GM21447 (cell line): Measurements from ENCODE around the gene ASTN1.
A peak's percentile ranks its signal among the peaks of the same experiment; 100 is the strongest.

Experiments
- ATAC-seq: cut with Tn5 transposase; IDR thresholded peaks from one replicate; pipeline ENCODE4 v1.9.1; 2021; ENCODE audit not compliant: unreplicated experiment

ASTN1 gene

GRCh38 chr1:177164380-177165068 is at the start of gene ASTN1:
ASTN1 (minus strand) TSS chr1:177164712; CDS start chr1:177164676, 36 bp downstream.
- ATAC-seq: no peak

- ATAC-seq: no peak
These were observed 46.7 kb upstream of the ASTN1 start for GRCh38 chr1:177211231-177211630.

GRCh38 chr1:177210071-177210470 is 45.6 kb upstream of the ASTN1 start:
- no peak for ATAC-seq

- ATAC-seq: no peak
These were observed 44.8 kb upstream of the ASTN1 start for GRCh38 chr1:177209357-177209756.

- no peak for ATAC-seq
These were observed 44.4 kb upstream of the ASTN1 start for GRCh38 chr1:177208920-177209319.

GRCh38 chr1:177206831-177207355 is 42.4 kb upstream of the ASTN1 start:
- ATAC-seq: no peak

- ATAC-seq: no peak
These were observed 35.8 kb upstream of the ASTN1 start for GRCh38 chr1:177200290-177200689.

- no peak for ATAC-seq
These were observed 33.7 kb upstream of the ASTN1 start for GRCh38 chr1:177198243-177198642.

- no peak for ATAC-seq
These were observed 25.9 kb upstream of the ASTN1 start for GRCh38 chr1:177190308-177190970.

- no peak for ATAC-seq
These were observed 22.1 kb upstream of the ASTN1 start for GRCh38 chr1:177186639-177187038.

GRCh38 chr1:177185209-177185608 is 20.7 kb upstream of the ASTN1 start:
- ATAC-seq: no peak

- no peak for ATAC-seq
These were observed 19.3 kb upstream of the ASTN1 start for GRCh38 chr1:177183836-177184235.

GRCh38 chr1:177181631-177182291 is 17.2 kb upstream of the ASTN1 start:
- peak; percentile 96 for ATAC-seq

- peak; percentile 18 for ATAC-seq
These were observed 16.7 kb upstream of the ASTN1 start for GRCh38 chr1:177181280-177181630.

- ATAC-seq: no peak
These were observed 10.6 kb upstream of the ASTN1 start for GRCh38 chr1:177174921-177175634.

- no peak for ATAC-seq
These were observed 9.5 kb upstream of the ASTN1 start for GRCh38 chr1:177173976-177174375.

GRCh38 chr1:177172866-177173265 is 8.4 kb upstream of the ASTN1 start:
- ATAC-seq: no peak

GRCh38 chr1:177172272-177172671 is 7.8 kb upstream of the ASTN1 start:
- no peak for ATAC-seq

- ATAC-seq: no peak
These were observed 7.1 kb upstream of the ASTN1 start for GRCh38 chr1:177171536-177172123.

- ATAC-seq: peak; percentile 63
These were observed 6.4 kb upstream of the ASTN1 start, which contains the start of gene BRINP2 for GRCh38 chr1:177170756-177171535. BRINP2 (plus strand) TSS chr1:177170958; CDS start chr1:177229877, 58,919 bp downstream.
